COR-L47 (cell line): ENCODE data around the gene FHL5.
"Not testable (repeated sequence)": the region's sequence is repeated elsewhere in the genome, so short reads cannot be mapped to it uniquely, and the experiment has no call there.

Experiments used
- DNase-seq: peaks from one replicate; lab custom pipeline; 2025; lab: John Stamatoyannopoulos, UW

Gene FHL5

GRCh38 chr6:96610019-96610418 is 47.1 kb downstream of the FHL5 start:
- DNase-seq, result no peak

DNA sequence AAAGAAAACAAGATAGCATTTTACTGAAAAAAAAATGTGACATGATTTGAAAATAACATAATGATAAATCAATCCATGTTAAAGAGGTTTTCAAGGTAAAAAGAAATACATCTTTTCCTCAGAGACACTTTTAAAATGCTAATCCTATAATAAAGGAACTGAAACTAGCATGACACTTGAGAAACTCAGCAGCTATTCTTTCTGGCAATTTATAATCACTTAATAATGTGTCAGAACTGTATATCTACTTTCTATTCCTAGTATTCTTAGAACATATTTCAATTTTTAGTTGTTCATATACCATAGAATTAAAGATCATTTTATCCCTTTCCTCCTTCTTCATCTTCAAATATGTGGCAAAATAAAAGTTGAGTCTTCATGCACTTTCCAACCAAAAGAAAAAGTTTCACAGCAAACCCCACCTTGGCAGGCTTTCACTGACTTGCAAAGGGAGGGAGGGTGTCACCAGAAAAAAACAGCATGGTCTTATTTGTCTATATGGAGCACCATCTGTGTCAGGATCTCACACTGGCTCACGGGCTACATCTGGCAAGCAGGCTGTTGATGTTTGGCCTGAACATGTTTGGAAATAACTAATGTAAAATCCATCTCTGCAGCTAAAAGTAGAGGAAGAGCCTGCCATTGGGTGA is 48.5 kb downstream of the FHL5 start:
- no peak for DNase-seq

- DNase-seq, result no peak
These were observed 50.5 kb downstream of the FHL5 start for GRCh38 chr6:96613291-96613999.

DNA sequence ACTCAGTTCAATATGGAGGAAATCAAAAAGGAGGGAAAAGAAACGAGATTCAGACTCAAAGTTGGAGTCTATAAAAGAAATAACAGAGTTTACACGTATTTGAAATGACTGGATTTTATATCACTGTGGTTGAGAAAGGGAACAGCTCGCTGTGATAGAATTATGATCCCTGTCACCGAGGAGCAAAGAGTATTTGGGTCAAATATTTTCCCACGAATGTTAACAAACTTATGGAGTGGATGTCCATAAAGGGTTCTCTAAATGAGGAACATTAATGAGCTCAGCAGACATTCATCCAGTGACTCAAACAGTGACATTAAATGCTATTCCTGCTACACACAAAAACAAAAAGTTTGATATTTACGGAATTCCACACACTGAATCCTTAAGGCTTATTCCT is 57.9 kb downstream of the FHL5 start:
- no peak for DNase-seq

- no peak for DNase-seq
These were observed 59.1 kb downstream of the FHL5 start for GRCh38 chr6:96621983-96622382.

DNA sequence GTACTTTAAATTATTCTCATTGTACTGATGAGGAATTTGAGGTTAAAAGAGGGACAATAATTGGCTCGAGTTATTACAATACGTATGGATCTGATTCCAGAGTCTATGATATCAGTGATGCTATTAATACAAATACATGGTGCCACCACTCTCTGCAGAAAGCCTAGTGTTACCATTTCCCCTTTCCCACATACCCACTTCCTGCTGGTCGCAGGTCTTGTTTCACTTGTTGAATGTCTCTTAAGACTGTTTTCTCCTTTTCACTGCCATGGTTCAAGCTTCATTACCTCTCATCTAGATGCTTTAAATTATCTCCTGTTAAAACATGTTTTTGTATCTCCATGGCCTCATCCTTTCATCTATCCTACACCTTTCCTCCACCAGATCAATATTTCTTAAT is 62.0 kb downstream of the FHL5 start:
- no peak for DNase-seq

GRCh38 chr6:96626759-96627364 is 63.9 kb downstream of the FHL5 start:
- DNase-seq, result peak; percentile 46

DNA sequence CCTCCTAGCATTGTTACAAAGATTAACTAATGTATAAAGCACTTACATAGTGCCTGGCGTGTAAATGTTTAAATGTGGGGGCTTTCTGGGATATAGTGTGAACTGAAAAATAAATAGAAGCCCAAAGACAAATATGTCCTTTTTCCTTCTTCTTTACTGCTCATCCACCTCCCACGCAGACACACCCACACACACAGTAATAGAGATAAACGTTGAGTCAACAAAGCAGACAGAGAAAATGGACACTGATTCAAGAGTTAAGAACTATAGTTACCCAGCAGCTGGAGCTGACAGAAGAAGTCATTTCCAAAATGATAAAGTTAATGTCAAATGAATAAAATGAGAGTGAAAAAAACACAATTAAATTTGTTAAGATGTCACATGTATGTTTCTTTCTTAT is 68.3 kb downstream of the FHL5 start:
- no peak for DNase-seq

- not testable (repeated sequence) for DNase-seq
These were observed 75.1 kb downstream of the FHL5 start for GRCh38 chr6:96637979-96638378.

DNA sequence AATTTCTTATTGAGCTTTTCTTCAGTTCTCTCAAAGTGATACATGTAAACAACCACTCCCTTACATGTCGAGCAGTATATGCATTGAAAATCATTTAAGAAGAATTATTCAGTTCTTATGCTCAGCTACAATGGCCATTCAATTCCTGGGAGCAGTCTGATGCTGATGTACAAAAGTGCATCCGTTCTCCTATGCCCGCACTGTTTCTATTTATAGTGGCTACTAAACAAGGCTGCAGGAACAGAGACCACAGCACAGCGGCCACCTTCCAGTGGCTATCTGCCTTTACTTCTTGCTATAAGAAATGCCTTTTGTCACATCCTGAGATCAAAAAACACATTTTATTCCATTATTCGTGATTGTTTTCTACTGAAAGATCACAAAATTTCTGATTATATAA is 82.2 kb downstream of the FHL5 start:
- DNase-seq, result no peak

DNA sequence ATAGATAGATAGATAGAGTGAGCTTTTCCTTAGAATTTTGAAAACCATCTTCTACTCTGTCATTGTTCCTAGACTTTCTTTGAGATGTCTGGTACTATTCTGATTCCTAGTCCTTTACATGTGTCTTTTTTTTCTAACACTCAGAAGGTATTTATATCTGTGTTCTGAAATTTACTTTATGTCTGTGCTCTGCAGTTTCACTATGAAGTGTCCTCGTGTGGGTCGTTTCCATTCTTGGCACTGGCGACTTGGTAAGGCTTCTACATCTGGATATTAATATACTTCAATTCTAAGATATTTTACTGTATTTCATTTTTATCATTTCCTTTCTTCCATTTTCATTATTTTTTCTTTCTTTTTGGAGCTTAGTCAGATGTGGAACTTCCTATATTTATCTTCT is 87.0 kb downstream of the FHL5 start:
- DNase-seq, result no peak

DNA sequence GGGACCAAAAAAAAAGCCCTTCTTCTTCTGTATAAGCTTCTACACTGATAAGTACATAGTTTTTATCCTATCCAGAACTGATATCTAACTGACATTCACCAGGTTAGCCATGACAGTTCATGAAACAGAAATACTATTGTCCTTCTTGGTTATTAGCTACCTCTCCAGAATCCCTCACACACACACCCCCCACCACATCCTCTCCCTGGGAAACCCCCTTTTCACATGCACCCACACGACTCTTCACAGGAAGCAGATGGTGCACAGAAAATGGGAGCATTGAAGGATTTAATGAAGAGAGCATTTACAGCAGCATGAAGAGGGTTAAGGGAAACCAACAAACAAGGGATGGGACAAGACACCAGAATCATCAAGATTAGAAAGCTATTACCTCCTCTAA is 88.9 kb downstream of the FHL5 start:
- DNase-seq, result no peak

DNA sequence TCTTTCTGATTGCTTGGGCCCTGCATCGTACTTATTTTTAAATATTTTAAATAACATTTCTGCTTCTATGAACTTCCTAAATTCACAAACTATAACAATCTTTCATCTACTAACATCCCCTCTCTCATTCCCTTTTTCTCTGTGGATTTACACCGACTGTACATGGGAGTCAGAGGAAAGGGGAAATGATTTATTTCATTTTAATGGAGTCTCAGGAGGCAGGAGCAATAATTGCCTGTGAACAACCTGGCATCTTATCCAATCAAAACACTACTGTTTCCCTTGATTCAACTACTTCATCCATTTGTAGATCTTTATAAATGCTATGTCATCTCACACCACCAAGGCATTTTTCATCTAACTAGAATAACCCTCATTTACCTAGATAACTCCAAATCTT is 89.6 kb downstream of the FHL5 start:
- DNase-seq, result no peak

GRCh38 chr6:96653181-96653580 is 90.3 kb downstream of the FHL5 start:
- no peak for DNase-seq

- no peak for DNase-seq
These were observed 93.6 kb downstream of the FHL5 start for GRCh38 chr6:96656567-96656966.

DNA sequence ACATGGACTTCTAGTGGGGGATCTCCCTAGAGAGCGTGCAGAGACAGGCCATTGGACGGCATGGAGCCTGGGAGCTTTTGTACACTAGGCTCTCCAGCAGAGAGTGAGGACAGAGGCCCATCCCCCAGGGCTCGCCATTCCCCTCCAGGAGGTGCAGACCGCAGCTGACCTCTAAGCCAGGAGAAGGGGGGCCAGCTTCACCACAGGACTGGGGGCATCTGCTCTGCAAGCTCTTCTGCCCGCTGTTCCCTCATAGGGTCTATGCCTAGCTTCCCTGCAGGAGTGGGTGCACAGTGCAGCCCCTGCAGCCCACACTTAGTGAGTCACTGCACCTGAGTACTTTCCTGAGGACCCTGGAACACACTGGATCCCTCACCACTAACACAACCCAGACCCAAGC is 94.4 kb downstream of the FHL5 start:
- no peak for DNase-seq

DNA sequence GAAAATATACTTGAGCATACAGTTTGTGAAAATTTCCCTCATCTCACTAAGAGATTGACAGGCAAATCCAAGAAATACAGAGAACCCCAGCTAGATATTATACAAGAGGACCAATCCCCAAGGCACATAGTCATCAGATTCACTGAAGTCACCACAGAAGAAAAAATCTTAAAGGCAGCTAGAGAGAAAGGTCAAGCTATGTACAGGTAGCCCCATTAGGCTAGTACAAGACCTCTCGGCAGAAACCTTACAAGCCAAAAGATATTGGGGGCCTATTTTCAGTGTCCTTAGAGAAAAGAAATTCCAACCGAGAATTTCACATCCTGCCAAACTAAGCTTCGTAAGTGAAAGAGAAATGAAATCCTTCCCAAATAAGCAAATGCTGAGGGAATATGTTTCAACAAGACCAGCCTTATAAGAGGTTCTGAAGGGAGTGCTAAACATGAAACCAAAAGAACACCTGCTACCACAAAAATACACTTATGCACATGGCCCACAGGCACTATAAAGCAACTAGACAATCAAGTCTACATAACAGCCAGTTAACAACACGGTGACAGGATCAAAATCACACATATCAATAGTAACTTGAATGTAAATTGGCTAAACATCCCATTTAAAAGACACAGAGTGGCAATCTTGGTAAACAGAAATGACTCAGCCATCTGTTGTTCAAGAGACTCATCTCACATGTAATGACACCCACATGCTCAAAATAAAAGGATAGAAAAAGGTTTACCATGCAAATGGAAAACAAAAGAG is 96.3 kb downstream of the FHL5 start:
- DNase-seq, result no peak
